ENCODE measurements around the gene NUB1.

NUB1 gene

GRCh38 chr7:151312831-151313809 is 28.5 kb upstream of the NUB1 start:
- no peak overlapping the region for H3K4me3 ChIP-seq (ENCODE audit: low read depth, low read length)
- no peak for DNase-seq (ENCODE audit: low read depth)

GRCh38 chr7:151313857-151314256 is 27.8 kb upstream of the NUB1 start:
- H3K4me3 ChIP-seq (ENCODE audit: low read depth, low read length): no peak overlapping the region
- no peak for DNase-seq (ENCODE audit: low read depth)

GRCh38 chr7:151314401-151314800 is 27.2 kb upstream of the NUB1 start:
- DNase-seq (ENCODE audit: low read depth): no peak

GRCh38 chr7:151315038-151315655 is 26.5 kb upstream of the NUB1 start:
- no peak for DNase-seq (ENCODE audit: low read depth)
- no peak overlapping the region for H3K4me3 ChIP-seq (ENCODE audit: low read depth, low read length)

More at GRCh38 chr7:151314401-151314800, 27.2 kb upstream of the NUB1 start:
- H3K4me3 ChIP-seq (ENCODE audit: low read depth, low read length): no peak overlapping the region

GRCh38 chr7:151316896-151317295 is 24.7 kb upstream of the NUB1 start:
- no peak overlapping the region for H3K4me3 ChIP-seq (ENCODE audit: low read depth, low read length)
- DNase-seq (ENCODE audit: low read depth): no peak

GRCh38 chr7:151317936-151318335 is 23.7 kb upstream of the NUB1 start:
- no peak for DNase-seq (ENCODE audit: low read depth)
- H3K4me3 ChIP-seq (ENCODE audit: low read depth, low read length): no peak overlapping the region

GRCh38 chr7:151319189-151319588 is 22.4 kb upstream of the NUB1 start:
- no peak for DNase-seq (ENCODE audit: low read depth)
- no peak overlapping the region for H3K4me3 ChIP-seq (ENCODE audit: low read depth, low read length)

GRCh38 chr7:151320263-151320845 is 21.3 kb upstream of the NUB1 start:
- DNase-seq (ENCODE audit: low read depth): no peak
- H3K4me3 ChIP-seq (ENCODE audit: low read depth, low read length): no peak overlapping the region

- no peak for DNase-seq (ENCODE audit: low read depth)
- no peak overlapping the region for H3K4me3 ChIP-seq (ENCODE audit: low read depth, low read length)
Measured at GRCh38 chr7:151321341-151321740, 20.3 kb upstream of the NUB1 start.

- no peak for DNase-seq (ENCODE audit: low read depth)
- no peak overlapping the region for H3K4me3 ChIP-seq (ENCODE audit: low read depth, low read length)
Measured at GRCh38 chr7:151322906-151323305, 18.7 kb upstream of the NUB1 start.

GRCh38 chr7:151327022-151327421 is 14.6 kb upstream of the NUB1 start:
- no peak for DNase-seq (ENCODE audit: low read depth)
- no peak overlapping the region for H3K4me3 ChIP-seq (ENCODE audit: low read depth, low read length)

GRCh38 chr7:151327659-151328058 is 14.0 kb upstream of the NUB1 start:
- H3K4me3 ChIP-seq (ENCODE audit: low read depth, low read length): no peak overlapping the region
- DNase-seq (ENCODE audit: low read depth): no peak

GRCh38 chr7:151330181-151330580 is 11.4 kb upstream of the NUB1 start:
- DNase-seq (ENCODE audit: low read depth): no peak
- no peak overlapping the region for H3K4me3 ChIP-seq (ENCODE audit: low read depth, low read length)

GRCh38 chr7:151330661-151331060 is 11.0 kb upstream of the NUB1 start:
- H3K4me3 ChIP-seq (ENCODE audit: low read depth, low read length): no peak overlapping the region
- no peak for DNase-seq (ENCODE audit: low read depth)

GRCh38 chr7:151334628-151335027 is 7.0 kb upstream of the NUB1 start:
- no peak overlapping the region for H3K4me3 ChIP-seq (ENCODE audit: low read depth, low read length)

GRCh38 chr7:151336027-151336708 is 5.4 kb upstream of the NUB1 start:
- no peak overlapping the region for H3K4me3 ChIP-seq (ENCODE audit: low read depth, low read length)
- DNase-seq (ENCODE audit: low read depth): no peak

More at GRCh38 chr7:151334628-151335027, 7.0 kb upstream of the NUB1 start:
- no peak for DNase-seq (ENCODE audit: low read depth)

- no peak for DNase-seq (ENCODE audit: low read depth)
- no peak overlapping the region for H3K4me3 ChIP-seq (ENCODE audit: low read depth, low read length)
Measured at GRCh38 chr7:151337346-151337745, 4.3 kb upstream of the NUB1 start.

GRCh38 chr7:151338809-151339208 is 2.8 kb upstream of the NUB1 start:
- H3K4me3 ChIP-seq (ENCODE audit: low read depth, low read length): no peak overlapping the region
- DNase-seq (ENCODE audit: low read depth): no peak

GRCh38 chr7:151339651-151340382 is 1.8 kb upstream of the NUB1 start:
- no peak overlapping the region for H3K4me3 ChIP-seq (ENCODE audit: low read depth, low read length)
- no peak for DNase-seq (ENCODE audit: low read depth)

Measured in skeletal muscle cell (primary cell).